Measurements from ENCODE around the gene PCCA.

GRCh38 chr13:100314132-100314910 lies 225.4 kb downstream of the PCCA start:
- TF ChIP-seq CTCF (IDR thresholded peaks at IDR 0.05), result no peak
- TF ChIP-seq EP300 (IDR thresholded peaks at IDR 0.05), result no peak

Data from suprapubic skin (tissue), 3 donors.